Kidney epithelial cell (primary cell): Measurements from ENCODE around the gene STAC. TPM values are rescaled to one million over a fixed set of nuclear protein-coding genes. Genes with fewer than 3 reads are reported as not detected.

Experiments
- DNase-seq: peaks from one replicate; pipeline ENCODE4 v3.0.0-alpha.2; 2010; ENCODE audit warnings: low read depth
- H3K27me3 ChIP-seq: 2 replicates; pipeline ENCODE4 v1.6.0; 2011; ENCODE audit warnings: low read length; ENCODE audit not compliant: control insufficient read depth, insufficient read depth
- H3K36me3 ChIP-seq: 2 replicates; pipeline ENCODE4 v1.5.1; 2011; ENCODE audit warnings: low read length; ENCODE audit not compliant: control insufficient read depth, insufficient read depth
- H3K4me3 ChIP-seq: 2 replicates; pipeline ENCODE4 v1.5.1; 2011; ENCODE audit warnings: low read depth, mild to moderate bottlenecking, control low read depth, low read length
- total RNA-seq: library from RNA; depleted of rRNA; stranded (reverse); fragments of >200 nt; gene quantifications from 2 replicates; pipeline ENCODE4 v1.2.3, GENCODE V29; 2015
- TF ChIP-seq, protein P1 (sequence below): IDR thresholded peaks from 2 replicates; pipeline ENCODE4 v1.5.1; 2011; ENCODE audit warnings: mild to moderate bottlenecking, moderate library complexity, low read length, control low read depth, inconsistent platforms; ENCODE audit not compliant: insufficient read depth, poor library complexity, severe bottlenecking

STAC gene, protein sequence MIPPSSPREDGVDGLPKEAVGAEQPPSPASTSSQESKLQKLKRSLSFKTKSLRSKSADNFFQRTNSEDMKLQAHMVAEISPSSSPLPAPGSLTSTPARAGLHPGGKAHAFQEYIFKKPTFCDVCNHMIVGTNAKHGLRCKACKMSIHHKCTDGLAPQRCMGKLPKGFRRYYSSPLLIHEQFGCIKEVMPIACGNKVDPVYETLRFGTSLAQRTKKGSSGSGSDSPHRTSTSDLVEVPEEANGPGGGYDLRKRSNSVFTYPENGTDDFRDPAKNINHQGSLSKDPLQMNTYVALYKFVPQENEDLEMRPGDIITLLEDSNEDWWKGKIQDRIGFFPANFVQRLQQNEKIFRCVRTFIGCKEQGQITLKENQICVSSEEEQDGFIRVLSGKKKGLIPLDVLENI
- total RNA-seq = 15.3 and 17.5 TPM in 2 replicates

DNA sequence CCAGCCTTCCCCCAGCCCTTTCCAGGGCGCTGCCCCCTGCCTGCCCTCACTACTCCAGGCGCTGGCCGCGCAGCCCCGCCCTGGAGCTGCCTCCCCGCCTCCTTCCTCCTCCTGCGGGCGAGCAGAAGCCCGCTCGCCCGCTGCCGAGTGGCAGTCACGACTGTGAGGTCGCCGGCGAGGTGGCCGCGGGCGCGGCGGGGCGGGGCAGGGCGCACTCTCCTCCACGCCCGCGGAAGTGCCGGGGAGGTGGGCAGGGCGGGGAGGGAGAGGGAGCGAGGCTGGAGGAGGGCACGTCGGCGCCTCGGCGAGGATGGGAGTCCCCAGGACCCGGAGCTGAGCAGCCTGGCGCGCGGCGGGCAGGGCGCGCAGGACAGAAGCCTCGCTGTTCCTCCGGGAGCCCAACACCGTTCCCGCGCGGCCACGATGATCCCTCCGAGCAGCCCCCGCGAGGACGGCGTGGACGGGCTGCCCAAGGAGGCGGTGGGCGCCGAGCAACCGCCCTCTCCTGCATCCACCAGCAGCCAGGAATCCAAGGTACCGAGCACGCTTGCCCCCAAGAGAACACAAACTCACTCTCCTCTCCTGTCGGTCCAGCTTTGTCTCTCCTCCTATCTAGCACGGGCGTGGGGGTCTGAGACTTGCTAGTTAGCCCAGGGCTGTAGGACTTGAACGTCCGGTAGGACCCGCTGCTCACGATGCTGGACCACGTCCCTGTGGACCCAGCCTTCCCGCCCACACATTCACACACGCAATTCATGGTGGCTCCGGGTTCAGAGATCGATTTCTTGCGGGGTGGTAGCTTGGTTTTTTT, at the start of gene STAC:
Gene STAC, plus strand, starts transcription at position 284 of the 811 bp plus-strand sequence. Its CDS starts 140 bp downstream, at position 424.
- TF ChIP-seq, protein P1, sequence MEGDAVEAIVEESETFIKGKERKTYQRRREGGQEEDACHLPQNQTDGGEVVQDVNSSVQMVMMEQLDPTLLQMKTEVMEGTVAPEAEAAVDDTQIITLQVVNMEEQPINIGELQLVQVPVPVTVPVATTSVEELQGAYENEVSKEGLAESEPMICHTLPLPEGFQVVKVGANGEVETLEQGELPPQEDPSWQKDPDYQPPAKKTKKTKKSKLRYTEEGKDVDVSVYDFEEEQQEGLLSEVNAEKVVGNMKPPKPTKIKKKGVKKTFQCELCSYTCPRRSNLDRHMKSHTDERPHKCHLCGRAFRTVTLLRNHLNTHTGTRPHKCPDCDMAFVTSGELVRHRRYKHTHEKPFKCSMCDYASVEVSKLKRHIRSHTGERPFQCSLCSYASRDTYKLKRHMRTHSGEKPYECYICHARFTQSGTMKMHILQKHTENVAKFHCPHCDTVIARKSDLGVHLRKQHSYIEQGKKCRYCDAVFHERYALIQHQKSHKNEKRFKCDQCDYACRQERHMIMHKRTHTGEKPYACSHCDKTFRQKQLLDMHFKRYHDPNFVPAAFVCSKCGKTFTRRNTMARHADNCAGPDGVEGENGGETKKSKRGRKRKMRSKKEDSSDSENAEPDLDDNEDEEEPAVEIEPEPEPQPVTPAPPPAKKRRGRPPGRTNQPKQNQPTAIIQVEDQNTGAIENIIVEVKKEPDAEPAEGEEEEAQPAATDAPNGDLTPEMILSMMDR = no peak
- Histone ChIP-seq H3K4me3 (peak within 1 kb of the TSS; percentile 82), H3K36me3 (no peaks in the 10 kb centered on the region), H3K27me3 (no peaks in the 10 kb centered on the region)
- DNase-seq = no peak

DNA sequence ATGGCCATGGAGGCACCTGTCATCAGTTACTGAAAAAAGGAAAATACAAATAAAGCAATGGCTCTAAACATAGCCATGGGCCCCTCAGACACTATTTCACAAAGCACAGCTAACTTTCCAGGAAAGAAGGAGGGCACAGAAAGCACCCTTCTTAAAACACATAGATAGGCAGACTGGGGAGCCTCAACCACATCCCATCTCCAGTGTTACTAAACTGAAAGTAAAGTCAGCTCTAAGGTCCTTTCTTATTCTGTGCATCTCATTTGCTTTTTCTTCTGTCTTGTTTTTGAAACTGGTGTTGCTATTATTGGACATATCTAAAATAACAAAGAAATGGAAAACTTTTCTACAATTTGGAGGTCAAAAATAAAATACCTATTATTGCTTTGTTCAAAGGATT, 48.2 kb upstream of the STAC start:
- Histone ChIP-seq H3K36me3 (no peaks in the 10 kb centered on the region), H3K27me3 (no peaks in the 10 kb centered on the region), H3K4me3 (no peak overlapping the region)
- DNase-seq = no peak
- TF ChIP-seq, protein P1 = no peak

DNA sequence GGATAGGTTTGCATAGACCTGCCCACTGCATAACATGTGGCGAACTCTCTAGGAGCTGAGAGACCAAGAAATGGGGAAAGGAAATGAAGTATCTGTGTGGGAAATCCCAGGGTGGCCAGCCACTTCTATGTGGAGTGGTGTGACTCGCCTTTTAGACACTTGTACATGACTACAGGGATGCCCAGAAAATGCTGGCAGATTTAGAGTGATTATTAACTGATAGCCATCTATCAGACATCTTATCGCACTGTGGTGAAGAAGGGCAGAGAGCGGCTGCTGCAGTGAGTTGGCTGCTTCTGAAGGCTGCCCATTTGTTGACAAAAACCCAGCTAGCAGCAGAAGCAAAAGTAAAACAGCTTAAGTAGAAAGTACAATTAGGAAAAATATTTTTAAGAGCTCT, 18.1 kb upstream of the STAC start:
- TF ChIP-seq, protein P1 = no peak
- no peaks in the 10 kb centered on the region for H3K36me3 ChIP-seq
- no peaks in the 10 kb centered on the region for H3K27me3 ChIP-seq
- H3K4me3 ChIP-seq = no peak overlapping the region
- peak; percentile 25 for DNase-seq

DNA sequence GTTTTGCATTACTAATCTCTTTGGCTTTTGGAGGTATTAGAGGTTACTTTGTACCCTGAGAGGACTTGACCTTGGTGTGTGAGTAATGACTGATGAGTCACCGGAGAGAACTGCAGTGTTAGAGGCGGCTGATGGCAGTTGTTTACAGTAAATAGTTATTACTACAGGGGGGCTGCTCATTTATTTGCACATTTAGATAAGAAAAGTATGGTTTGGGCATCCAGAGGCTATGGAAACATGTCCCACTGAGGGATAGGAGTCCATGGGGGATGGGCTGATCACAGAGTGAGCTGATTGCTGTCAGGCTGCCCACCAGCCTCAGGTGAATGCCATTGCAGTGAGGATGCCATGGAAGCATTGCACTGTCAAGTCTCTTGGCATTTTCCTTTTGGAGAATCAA, 17.3 kb upstream of the STAC start:
- no peaks in the 10 kb centered on the region for H3K36me3 ChIP-seq
- peak; percentile 79 for DNase-seq
- no peaks in the 10 kb centered on the region for H3K27me3 ChIP-seq
- TF ChIP-seq, protein P1 = no peak
- H3K4me3 ChIP-seq = no peak overlapping the region

DNA sequence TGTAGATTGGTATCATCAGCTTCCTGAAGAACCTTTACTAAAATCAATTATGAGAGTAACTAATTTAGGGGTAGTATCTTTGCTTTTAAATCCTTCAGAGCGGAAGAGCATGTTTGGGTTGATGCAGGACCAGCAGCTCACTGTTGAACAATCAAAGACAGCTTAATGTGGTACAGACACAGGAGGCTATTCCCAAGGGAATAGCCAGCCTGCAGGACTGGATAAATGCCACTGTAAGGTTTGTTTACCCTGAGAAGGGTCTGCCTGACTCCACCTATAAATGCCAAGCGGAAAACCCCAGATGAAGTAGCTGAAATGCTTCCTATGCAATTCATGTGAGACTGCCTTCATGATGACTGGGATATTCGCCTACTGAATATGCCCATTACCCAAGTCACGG, 16.0 kb upstream of the STAC start:
- TF ChIP-seq, protein P1 = no peak
- H3K27me3 ChIP-seq = no peaks in the 10 kb centered on the region
- no peak for DNase-seq
- no peaks in the 10 kb centered on the region for H3K36me3 ChIP-seq
- H3K4me3 ChIP-seq = no peak overlapping the region
